Neutrophil (primary cell): Measurements from ENCODE around the gene GRM5.
"Not testable (repeated sequence)": the region's sequence is repeated elsewhere in the genome, so short reads cannot be mapped to it uniquely, and the experiment has no call there.

ENCODE experiments used
- H3K27ac ChIP-seq: fragments of 200-600 bp; sonication (generic); 2 replicates; pipeline ENCODE4 v1.5.1; 2016; ENCODE audit warnings: mild to moderate bottlenecking, moderate library complexity
- H3K27me3 ChIP-seq: fragments of 200-600 bp; sonication (generic); 2 replicates; pipeline ENCODE4 v1.6.0; 2016; ENCODE audit warnings: mild to moderate bottlenecking
- H3K36me3 ChIP-seq: fragments of 200-600 bp; sonication (generic); 2 replicates; pipeline ENCODE4 v1.5.1; 2017
- H3K4me1 ChIP-seq, 2 experiments: fragments of 200-600 bp in 1 of 2; sonication (generic) in 1 of 2; 1 replicate in 1 of 2; 2 replicates in 1 of 2; pipeline versions ENCODE4 v1.5.1 to v1.6.1; 2013 to 2016; ENCODE audit warnings: low read depth in 1 of 2, low read length in 1 of 2, mild to moderate bottlenecking in 1 of 2, moderate library complexity in 1 of 2; ENCODE audit not compliant: control insufficient read depth in 1 of 2, insufficient read depth in 1 of 2
- H3K4me3 ChIP-seq, 2 experiments: fragments of 200-600 bp in 1 of 2; sonication (generic) in 1 of 2; 1 replicate in 1 of 2; 2 replicates in 1 of 2; pipeline ENCODE4 v1.5.1; 2013 to 2016; ENCODE audit warnings: low read depth in 1 of 2, low read length in 1 of 2, mild to moderate bottlenecking in 1 of 2, moderate library complexity in 1 of 2
- H3K9me3 ChIP-seq: fragments of 200-600 bp; sonication (generic); 2 replicates; pipeline ENCODE4 v1.5.1; 2016
- CTCF ChIP-seq: fragments of 200-600 bp; sonication (generic); IDR thresholded peaks from 2 replicates; pipeline ENCODE4 v1.5.1; 2016; ENCODE audit warnings: antibody characterized with exemption

GRM5 gene

GRCh38 chr11:89065651-89066201, at the start of gene GRM5:
Gene GRM5 (minus strand): TSS chr11:89065982. CDS start chr11:89047872, 18,110 bp downstream.
- not testable (repeated sequence) for H3K36me3 ChIP-seq, H3K4me1 ChIP-seq, H3K4me3 ChIP-seq, H3K27ac ChIP-seq, H3K9me3 ChIP-seq
- H3K27me3 ChIP-seq: peaks cover 43% of the 10 kb centered on the region

GRCh38 chr11:89097956-89098355, 32.2 kb upstream of the GRM5 start:
- not testable (repeated sequence) for H3K4me3 ChIP-seq, H3K9me3 ChIP-seq, H3K4me1 ChIP-seq, H3K36me3 ChIP-seq, H3K27ac ChIP-seq, H3K27me3 ChIP-seq

- not testable (repeated sequence) for H3K27ac ChIP-seq, H3K9me3 ChIP-seq, H3K36me3 ChIP-seq, H3K4me1 ChIP-seq, H3K27me3 ChIP-seq, H3K4me3 ChIP-seq
Measured at GRCh38 chr11:89093806-89094205, 28.0 kb upstream of the GRM5 start.

- H3K4me3 ChIP-seq, H3K27me3 ChIP-seq, H3K9me3 ChIP-seq: not testable (repeated sequence)
Measured at GRCh38 chr11:89084951-89085350, 19.2 kb upstream of the GRM5 start.

GRCh38 chr11:89070911-89071310, 5.1 kb upstream of the GRM5 start:
- not testable (repeated sequence) for H3K4me1 ChIP-seq, H3K36me3 ChIP-seq, H3K27ac ChIP-seq, H3K9me3 ChIP-seq, H3K27me3 ChIP-seq, H3K4me3 ChIP-seq

More at GRCh38 chr11:89084951-89085350, 19.2 kb upstream of the GRM5 start:
- not testable (repeated sequence) for H3K27ac ChIP-seq, H3K36me3 ChIP-seq, H3K4me1 ChIP-seq

GRCh38 chr11:89067264-89067663, 1.5 kb upstream of the GRM5 start:
- Histone ChIP-seq H3K4me1 (no peaks in the 10 kb centered on the region), H3K36me3 (no peaks in the 10 kb centered on the region), H3K27me3 (peaks cover 37% of the 10 kb centered on the region), H3K4me3 (no peak overlapping the region), H3K27ac (no peak overlapping the region), H3K9me3 (no peaks in the 10 kb centered on the region)
- TF ChIP-seq CTCF: no peak

GRCh38 chr11:89065066-89065465, 716 bp downstream of the GRM5 start:
- no peaks in the 10 kb centered on the region for H3K4me1 ChIP-seq
- no peak overlapping the region for H3K27ac ChIP-seq
- peaks cover 43% of the 10 kb centered on the region for H3K27me3 ChIP-seq
- H3K9me3 ChIP-seq: no peaks in the 10 kb centered on the region
- no peak overlapping the region for H3K4me3 ChIP-seq
- no peaks in the 10 kb centered on the region for H3K36me3 ChIP-seq
- no peak for TF ChIP-seq CTCF

GRCh38 chr11:89063481-89063951, 2.3 kb downstream of the GRM5 start:
- H3K27ac ChIP-seq, H3K9me3 ChIP-seq, H3K36me3 ChIP-seq, H3K4me1 ChIP-seq, H3K4me3 ChIP-seq: not testable (repeated sequence)
- peaks cover 43% of the 10 kb centered on the region for H3K27me3 ChIP-seq

GRCh38 chr11:89062771-89063298, 2.9 kb downstream of the GRM5 start:
- not testable (repeated sequence) for H3K9me3 ChIP-seq, H3K36me3 ChIP-seq, H3K4me1 ChIP-seq, H3K4me3 ChIP-seq, H3K27ac ChIP-seq
- H3K27me3 ChIP-seq: peaks cover 43% of the 10 kb centered on the region

- H3K27ac ChIP-seq, H3K4me3 ChIP-seq, H3K9me3 ChIP-seq, H3K4me1 ChIP-seq, H3K36me3 ChIP-seq: not testable (repeated sequence)
- H3K27me3 ChIP-seq: peaks cover 43% of the 10 kb centered on the region
Measured at GRCh38 chr11:89061839-89062238, 3.9 kb downstream of the GRM5 start.

GRCh38 chr11:89057406-89057805, 8.4 kb downstream of the GRM5 start:
- not testable (repeated sequence) for H3K9me3 ChIP-seq, H3K27ac ChIP-seq, H3K36me3 ChIP-seq, H3K4me3 ChIP-seq, H3K27me3 ChIP-seq, H3K4me1 ChIP-seq
